GM12878 (cell line): ENCODE data around the gene MEIOC. TPM values are rescaled to one million over a fixed set of nuclear protein-coding genes. Genes with fewer than 3 reads are reported as not detected.

Source experiments
- ATAC-seq: fragments of 200-7000 bp; cut with Tn5 transposase; 3 replicates; pipeline ENCODE4 v1.9.1; 2020; ENCODE audit warnings: mild to moderate bottlenecking, moderate library complexity
- BruUV-seq: library from RNA; stranded (reverse); fragments of 400-500 nt; replicated peaks from 2 replicates; lab custom pipeline; 2021; lab: Mats Ljungman, UMichigan
- CTCF ChIA-PET: fragments of 300-600 bp; sonication (Branson Sonifier 250); formaldehyde crosslinking; extraction: SDS; loops from one replicate; lab custom pipeline; 2021; ENCODE audit warnings: inconsistent platforms; lab: Yijun Ruan, JAX
- POLR2A ChIA-PET: fragments of 350-600 bp; formaldehyde crosslinking; extraction: SDS; loops from one replicate; lab custom pipeline; 2021; ENCODE audit warnings: inconsistent platforms; lab: Charles Lee
- RAD21 ChIA-PET: fragments of 300-600 bp; sonication (Branson Sonifier 250); formaldehyde crosslinking; loops from one replicate; lab custom pipeline; 2023; ENCODE audit warnings: antibody characterized with exemption; ENCODE audit not compliant: unreplicated experiment; lab: Charles Lee
- SMC1A ChIA-PET: fragments of 300-600 bp; sonication (Branson Sonifier 250); formaldehyde crosslinking; loops from one replicate; lab custom pipeline; 2023; ENCODE audit not compliant: unreplicated experiment, uncharacterized antibody; lab: Charles Lee
- DNase-seq: peaks from one replicate; pipeline ENCODE4 v3.0.0-alpha.2; 2011; ENCODE audit warnings: low read depth, low spot score
- FAIRE-seq: peaks from 3 replicates; lab custom pipeline; 2011; peaks lifted over from hg19 to GRCh38; lab: Jason Lieb, UNC
- H2AFZ ChIP-seq: 2 replicates; pipeline ENCODE4 v1.6.0; 2011; ENCODE audit warnings: low read depth, low read length, control low read depth; ENCODE audit not compliant: control insufficient read depth
- H3K27ac ChIP-seq: 2 replicates; pipeline ENCODE4 v1.5.1; 2011; ENCODE audit warnings: control low read depth; ENCODE audit not compliant: control insufficient read depth, insufficient read depth
- H3K27me3 ChIP-seq, 2 experiments: replicated peaks in 1 of 2; 2 replicates each; pipeline versions ENCODE4 v1.6.0 to v1.6.1; 2011; ENCODE audit warnings: low read length in 1 of 2; ENCODE audit not compliant: control insufficient read depth in 2 of 2, insufficient read depth in 2 of 2
- H3K36me3 ChIP-seq, 2 experiments: 2 replicates each; pipeline ENCODE4 v1.5.1; 2011; ENCODE audit warnings: low read length in 1 of 2; ENCODE audit not compliant: control insufficient read depth in 2 of 2, insufficient read depth in 2 of 2
- H3K4me1 ChIP-seq: 2 replicates; pipeline ENCODE4 v1.6.1; 2011; ENCODE audit warnings: mild to moderate bottlenecking, low read length, moderate library complexity, mixed read lengths; ENCODE audit not compliant: control insufficient read depth, insufficient read depth
- H3K4me2 ChIP-seq: 2 replicates; pipeline ENCODE4 v1.6.0; 2011; ENCODE audit warnings: control low read depth; ENCODE audit not compliant: control insufficient read depth, insufficient read depth
- H3K4me3 ChIP-seq: fragments of 200-600 bp; sonication (generic); 2 replicates; pipeline ENCODE4 v1.5.1; 2016
- H3K79me2 ChIP-seq: 2 replicates; pipeline ENCODE4 v1.6.0; 2011; ENCODE audit warnings: low read length; ENCODE audit not compliant: control insufficient read depth, insufficient read depth
- H3K9ac ChIP-seq: 2 replicates; pipeline ENCODE4 v1.8.0; 2011; ENCODE audit warnings: low read length, control low read depth, mixed read lengths; ENCODE audit not compliant: control insufficient read depth, insufficient read depth
- H3K9me3 ChIP-seq: replicated peaks from 3 replicates; pipeline ENCODE4 v1.5.1; 2011; ENCODE audit warnings: mild to moderate bottlenecking, low read length; ENCODE audit not compliant: control insufficient read depth, insufficient read depth
- H4K20me1 ChIP-seq: 2 replicates; pipeline ENCODE4 v1.6.0; 2011; ENCODE audit not compliant: control insufficient read depth, insufficient read depth
- IKZF1 ChIP-seq: fragments of 450-650 bp; conservative IDR thresholded peaks from 2 replicates; pipeline ENCODE4 v1.6.1; 2017; ENCODE audit warnings: antibody characterized with exemption, mild to moderate bottlenecking
- IRF4 ChIP-seq: IDR thresholded peaks from 2 replicates; pipeline ENCODE4 v1.6.1; 2011; ENCODE audit warnings: low read depth, low read length
- LARP7 ChIP-seq: fragments of 450-650 bp; IDR thresholded peaks from 2 replicates; pipeline ENCODE4 v1.6.1; 2017; ENCODE audit warnings: mild to moderate bottlenecking
- MEF2A ChIP-seq: IDR thresholded peaks from 2 replicates; pipeline ENCODE4 v1.6.1; 2011; ENCODE audit warnings: low read depth, mild to moderate bottlenecking, low read length, moderate library complexity; ENCODE audit not compliant: insufficient read depth
- MTA2 ChIP-seq: fragments of 450-650 bp; IDR thresholded peaks from 2 replicates; pipeline ENCODE4 v1.6.1; 2016; ENCODE audit warnings: low read depth, mild to moderate bottlenecking, moderate library complexity
- NFYA ChIP-seq: IDR thresholded peaks from 2 replicates; pipeline ENCODE4 v1.6.1; 2011; ENCODE audit warnings: low read depth, mild to moderate bottlenecking, low read length, improper control_type of control experiment, borderline replicate concordance
- RAD21 ChIP-seq: IDR thresholded peaks from 2 replicates; pipeline ENCODE4 v1.6.1; 2011; ENCODE audit warnings: mild to moderate bottlenecking, low read depth, low read length, moderate library complexity; ENCODE audit not compliant: insufficient read depth
- SPI1 ChIP-seq: IDR thresholded peaks from 2 replicates; pipeline ENCODE4 v1.6.1; 2011; ENCODE audit warnings: low read depth, mild to moderate bottlenecking, low read length, moderate library complexity, borderline replicate concordance; ENCODE audit not compliant: insufficient read depth
- WRNIP1 ChIP-seq: IDR thresholded peaks from 2 replicates; pipeline ENCODE4 v1.6.1; 2011; ENCODE audit warnings: low read depth, low read length, improper control_type of control experiment, borderline replicate concordance
- WGBS: methylation state at CpG from one replicate; pipeline ENCODE4 v1.1.6; 2016; ENCODE audit warnings: low lambda C conversion rate; ENCODE audit not compliant: insufficient replicate concordance, insufficient coverage; ENCODE audit errors: missing lambda C conversion rate; 5-methylcytosine and 5-hydroxymethylcytosine counted together
- in situ Hi-C: fragments of 300-500 bp; cut with MboI; formaldehyde crosslinking; loops from 9 replicates; pipeline ENCODE4 v1.14.3; 2018; ENCODE audit warnings: mixed read lengths
- intact Hi-C: fragments of 100-400 bp; cut with micrococcal nuclease; formaldehyde crosslinking; loops from one replicate; pipeline ENCODE4 v1.14.2; 2022; ENCODE audit not compliant: unreplicated experiment
- polyA plus RNA-seq, 11 experiments: library from polyadenylated mRNA; depleted of rRNA in 4 of 11; unstranded in 6 of 11; stranded (reverse) in 5 of 11; fragments of >200 nt; fragmentation: Nextera tagmentation in 4 of 11; fragmentation: Illumina TruSeq in 1 of 11; extraction: Ambion mirVana in 4 of 11; extraction: Trizol in 1 of 11; gene quantifications; 1 replicate in 1 of 11; 2 replicates in 10 of 11; pipeline versions ENCODE4 v1.2.1 to v1.2.3, GENCODE V29; 2011 to 2016; ENCODE audit warnings: inconsistent platforms in 2 of 11, missing spikeins in 2 of 11, low read depth in 1 of 11
- total RNA-seq, 4 experiments: library from RNA; depleted of rRNA in 3 of 4; stranded (reverse); fragments of >200 nt in 3 of 4; fragmentation: Illumina TruSeq in 1 of 4; extraction: Trizol in 1 of 4; gene quantifications; 2 replicates each; pipeline versions ENCODE4 v1.2.1 to v1.2.3, GENCODE V29; 2013 to 2021
- TF ChIP-seq, protein P1 (sequence below): IDR thresholded peaks from 2 replicates; pipeline ENCODE4 v1.6.1; 2011; ENCODE audit warnings: mild to moderate bottlenecking, low read depth, low read length, moderate library complexity; ENCODE audit not compliant: insufficient replicate concordance
- TF ChIP-seq, protein P2 (sequence below): fragments of 150-350 bp; IDR thresholded peaks from 2 replicates; pipeline ENCODE4 v1.6.1; 2016; ENCODE audit warnings: low read depth, low read length
- TF ChIP-seq, protein P3 (sequence below): fragments of 450-650 bp; conservative IDR thresholded peaks from 2 replicates; pipeline ENCODE4 v1.6.1; 2017; ENCODE audit warnings: mild to moderate bottlenecking, moderate library complexity
- TF ChIP-seq, protein P4 (sequence below): IDR thresholded peaks from 2 replicates; pipeline ENCODE4 v1.6.1; 2012; ENCODE audit warnings: low read depth, low read length, improper control_type of control experiment

Gene MEIOC
- total and polyA plus RNA-seq, 10 of the 15 experiments (the other 5 are each of a cell fraction or from before 2014, with no cell fraction given), result 0.01 to 0.48 (median 0.12) TPM; not detected in 4

DNA sequence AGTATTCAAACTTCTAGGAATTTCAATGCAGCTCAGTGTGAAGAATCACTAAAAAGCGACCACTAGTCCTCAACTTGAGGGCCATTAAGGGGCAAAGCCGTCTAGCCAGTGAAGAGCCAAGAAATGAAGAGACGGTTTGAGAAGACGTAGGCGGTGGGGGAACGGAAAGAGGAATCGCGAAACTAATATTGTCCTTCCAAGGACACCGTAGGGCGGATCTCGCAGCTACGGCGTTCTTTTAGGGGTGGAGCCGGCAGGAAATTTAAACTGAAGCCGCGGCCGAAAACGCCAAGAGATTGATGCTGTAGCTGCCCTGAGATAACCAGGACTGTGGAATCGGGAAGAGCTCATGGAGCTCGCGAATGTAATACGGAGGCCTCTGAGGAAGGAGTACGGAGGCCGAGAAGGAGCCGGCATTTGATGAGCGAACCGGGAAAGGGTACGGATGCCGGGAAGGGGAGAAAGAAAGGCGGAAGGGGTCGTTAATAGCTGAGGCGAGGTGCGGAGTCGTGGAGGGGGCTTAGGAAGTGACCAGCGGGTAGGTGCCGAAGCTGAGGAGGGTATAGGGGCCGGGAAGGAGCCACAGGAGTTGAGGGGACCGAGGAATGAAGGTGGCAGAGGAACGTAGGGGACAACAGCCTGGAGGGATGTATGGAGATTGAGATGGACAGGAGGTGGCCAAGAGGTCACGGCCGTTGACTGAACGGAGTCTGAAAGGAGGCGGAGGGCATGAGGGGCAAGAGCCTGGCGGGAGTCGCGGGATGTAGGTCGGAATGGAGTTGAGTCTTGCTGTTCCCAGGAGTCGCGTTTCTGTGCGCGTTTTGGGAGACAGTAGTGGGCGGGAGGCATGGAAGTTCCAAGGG, 52.4 kb downstream of the MEIOC start, which contains the start of gene DBF4B:
TSS of gene DBF4B (plus strand) at position 265 of the 863 bp plus-strand sequence. CDS start at position 421, 156 bp downstream.
- Histone ChIP-seq H4K20me1 (no peaks in the 10 kb centered on the region), H3K9ac (peak within 1 kb of the TSS; percentile 94), H3K4me2 (peak within 1 kb of the TSS; percentile 91), H2AFZ (peak within 1 kb of the TSS; percentile 99), H3K36me3 (no peaks in the 10 kb centered on the region; a peak in 1 of 4 replicates), H3K4me3 (peak within 1 kb of the TSS; percentile 99), H3K27me3 (no peaks in the 10 kb centered on the region), H3K9me3 (no peaks in the 10 kb centered on the region; the same call in 2 of the 3 replicates), H3K4me1 (peaks cover 5% of the 10 kb centered on the region; the same call in 1 of the 2 replicates), H3K79me2 (peaks cover 18% of the 10 kb centered on the region), H3K27ac (peak within 1 kb of the TSS; percentile 85)
- intact Hi-C loops (no loop called here), in situ Hi-C loops (no loop called here)
- ChIA-PET SMC1A (interaction anchor here (0.8 to 1.6 kb wide), 5 partner anchors 15 to 152 kb away, joined by 3 to 4 read pairs (median 3); partner anchors contain the start of genes CCDC43 and FZD2), RAD21 (interaction anchor here (0.6 to 0.9 kb wide), 2 partner anchors 106 to 489 kb away, joined by 3 read pairs; partner anchors contain the start of gene UBTF), POLR2A (interaction anchor here (0.6 to 1.8 kb wide), 5 partner anchors 9 to 442 kb away, joined by 3 to 13 read pairs (median 5); partner anchors contain the start of gene CCDC43), CTCF (interaction anchor here (0.6 to 4.0 kb wide), 4 partner anchors 18 to 173 kb away, joined by 3 to 28 read pairs (median 6); partner anchors contain the start of gene CCDC43)
- DNase-seq (peak; percentile 78), FAIRE-seq (peak; percentile 91), ATAC-seq (peak; percentile 94)
- under 1% methylated on average over 51 of the region's 52 CpGs for WGBS
- BruUV-seq, result no TSS peak
- TF ChIP-seq, protein P1, sequence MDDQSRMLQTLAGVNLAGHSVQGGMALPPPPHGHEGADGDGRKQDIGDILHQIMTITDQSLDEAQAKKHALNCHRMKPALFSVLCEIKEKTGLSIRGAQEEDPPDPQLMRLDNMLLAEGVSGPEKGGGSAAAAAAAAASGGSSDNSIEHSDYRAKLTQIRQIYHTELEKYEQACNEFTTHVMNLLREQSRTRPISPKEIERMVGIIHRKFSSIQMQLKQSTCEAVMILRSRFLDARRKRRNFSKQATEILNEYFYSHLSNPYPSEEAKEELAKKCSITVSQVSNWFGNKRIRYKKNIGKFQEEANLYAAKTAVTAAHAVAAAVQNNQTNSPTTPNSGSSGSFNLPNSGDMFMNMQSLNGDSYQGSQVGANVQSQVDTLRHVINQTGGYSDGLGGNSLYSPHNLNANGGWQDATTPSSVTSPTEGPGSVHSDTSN, result no peak
- TF ChIP-seq IRF4 (0 out of 2 replicates have a peak, but pooled peaks have one; percentile 4), MTA2 (no peak; the same call in 1 of the 2 replicates), RAD21 (no peak), NFYA (no peak), SPI1 (peak; percentile 8; the same call in 1 of the 2 replicates), LARP7 (no peak), IKZF1 (peak; percentile 82), WRNIP1 (0 out of 2 replicates have a peak, but pooled peaks have one; percentile 95), MEF2A (no peak)
- TF ChIP-seq, protein P2, sequence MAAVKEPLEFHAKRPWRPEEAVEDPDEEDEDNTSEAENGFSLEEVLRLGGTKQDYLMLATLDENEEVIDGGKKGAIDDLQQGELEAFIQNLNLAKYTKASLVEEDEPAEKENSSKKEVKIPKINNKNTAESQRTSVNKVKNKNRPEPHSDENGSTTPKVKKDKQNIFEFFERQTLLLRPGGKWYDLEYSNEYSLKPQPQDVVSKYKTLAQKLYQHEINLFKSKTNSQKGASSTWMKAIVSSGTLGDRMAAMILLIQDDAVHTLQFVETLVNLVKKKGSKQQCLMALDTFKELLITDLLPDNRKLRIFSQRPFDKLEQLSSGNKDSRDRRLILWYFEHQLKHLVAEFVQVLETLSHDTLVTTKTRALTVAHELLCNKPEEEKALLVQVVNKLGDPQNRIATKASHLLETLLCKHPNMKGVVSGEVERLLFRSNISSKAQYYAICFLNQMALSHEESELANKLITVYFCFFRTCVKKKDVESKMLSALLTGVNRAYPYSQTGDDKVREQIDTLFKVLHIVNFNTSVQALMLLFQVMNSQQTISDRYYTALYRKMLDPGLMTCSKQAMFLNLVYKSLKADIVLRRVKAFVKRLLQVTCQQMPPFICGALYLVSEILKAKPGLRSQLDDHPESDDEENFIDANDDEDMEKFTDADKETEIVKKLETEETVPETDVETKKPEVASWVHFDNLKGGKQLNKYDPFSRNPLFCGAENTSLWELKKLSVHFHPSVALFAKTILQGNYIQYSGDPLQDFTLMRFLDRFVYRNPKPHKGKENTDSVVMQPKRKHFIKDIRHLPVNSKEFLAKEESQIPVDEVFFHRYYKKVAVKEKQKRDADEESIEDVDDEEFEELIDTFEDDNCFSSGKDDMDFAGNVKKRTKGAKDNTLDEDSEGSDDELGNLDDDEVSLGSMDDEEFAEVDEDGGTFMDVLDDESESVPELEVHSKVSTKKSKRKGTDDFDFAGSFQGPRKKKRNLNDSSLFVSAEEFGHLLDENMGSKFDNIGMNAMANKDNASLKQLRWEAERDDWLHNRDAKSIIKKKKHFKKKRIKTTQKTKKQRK, result no peak
- TF ChIP-seq, protein P3, sequence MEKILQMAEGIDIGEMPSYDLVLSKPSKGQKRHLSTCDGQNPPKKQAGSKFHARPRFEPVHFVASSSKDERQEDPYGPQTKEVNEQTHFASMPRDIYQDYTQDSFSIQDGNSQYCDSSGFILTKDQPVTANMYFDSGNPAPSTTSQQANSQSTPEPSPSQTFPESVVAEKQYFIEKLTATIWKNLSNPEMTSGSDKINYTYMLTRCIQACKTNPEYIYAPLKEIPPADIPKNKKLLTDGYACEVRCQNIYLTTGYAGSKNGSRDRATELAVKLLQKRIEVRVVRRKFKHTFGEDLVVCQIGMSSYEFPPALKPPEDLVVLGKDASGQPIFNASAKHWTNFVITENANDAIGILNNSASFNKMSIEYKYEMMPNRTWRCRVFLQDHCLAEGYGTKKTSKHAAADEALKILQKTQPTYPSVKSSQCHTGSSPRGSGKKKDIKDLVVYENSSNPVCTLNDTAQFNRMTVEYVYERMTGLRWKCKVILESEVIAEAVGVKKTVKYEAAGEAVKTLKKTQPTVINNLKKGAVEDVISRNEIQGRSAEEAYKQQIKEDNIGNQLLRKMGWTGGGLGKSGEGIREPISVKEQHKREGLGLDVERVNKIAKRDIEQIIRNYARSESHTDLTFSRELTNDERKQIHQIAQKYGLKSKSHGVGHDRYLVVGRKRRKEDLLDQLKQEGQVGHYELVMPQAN, result peak; percentile 99
- TF ChIP-seq, protein P4, sequence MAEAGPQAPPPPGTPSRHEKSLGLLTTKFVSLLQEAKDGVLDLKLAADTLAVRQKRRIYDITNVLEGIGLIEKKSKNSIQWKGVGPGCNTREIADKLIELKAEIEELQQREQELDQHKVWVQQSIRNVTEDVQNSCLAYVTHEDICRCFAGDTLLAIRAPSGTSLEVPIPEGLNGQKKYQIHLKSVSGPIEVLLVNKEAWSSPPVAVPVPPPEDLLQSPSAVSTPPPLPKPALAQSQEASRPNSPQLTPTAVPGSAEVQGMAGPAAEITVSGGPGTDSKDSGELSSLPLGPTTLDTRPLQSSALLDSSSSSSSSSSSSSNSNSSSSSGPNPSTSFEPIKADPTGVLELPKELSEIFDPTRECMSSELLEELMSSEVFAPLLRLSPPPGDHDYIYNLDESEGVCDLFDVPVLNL, result peak; percentile 96
